Measurements from ENCODE around the gene IGF2BP2. TPM values are rescaled to one million over a fixed set of nuclear protein-coding genes. Genes with fewer than 3 reads are reported as not detected.

The IGF2BP2 gene
- total and polyA plus RNA-seq, 2 donors (not counting 1 experiment from before 2014, with no cell fraction given) = 0.01 TPM; not detected in 1

GRCh38 chr3:185866555-185866954, 41.7 kb upstream of the IGF2BP2 start:
- H3K27me3 Mint-ChIP-seq = peaks cover 19% of the 10 kb centered on the region
- Histone ChIP-seq H3K36me3 (replicated peaks in 1 of 2; ENCODE audit: control extremely low read depth in 1 of 2, control insufficient read depth in 1 of 2, extremely low read depth in 1 of 2, insufficient read depth in 2 of 2, low read length in 1 of 2) (no peaks in the 10 kb centered on the region), H4K20me1 (ENCODE audit: control insufficient read depth, insufficient read depth, low read length, poor library complexity, severe bottlenecking) (no peaks in the 10 kb centered on the region), H3K9me3 (ENCODE audit: control extremely low read depth in 1 of 3, control insufficient read depth in 2 of 3, insufficient read depth in 1 of 3, low read length in 2 of 3) (no peaks in the 10 kb centered on the region), H2AFZ (ENCODE audit: insufficient read depth, low read depth, low read length, poor library complexity, severe bottlenecking) (no peak overlapping the region), H3K4me3 (ENCODE audit: control extremely low read depth in 1 of 5, extremely low read depth in 1 of 5, insufficient read depth in 1 of 5, low read depth in 2 of 5, low read length in 4 of 5) (no peak overlapping the region), H3K79me2 (ENCODE audit: control insufficient read depth, insufficient read depth, low read length) (no peaks in the 10 kb centered on the region), H3K27ac (ENCODE audit: low read length in 2 of 2) (no peak overlapping the region), H3K9ac (ENCODE audit: low read length) (no peak overlapping the region), H3K27me3 (replicated peaks in 1 of 4; ENCODE audit: control extremely low read depth in 1 of 4, control insufficient read depth in 3 of 4, insufficient read depth in 4 of 4, low read length in 3 of 4) (peaks cover 0 to 3% (median 0%) of the 10 kb centered on the region in 4 experiments), H3K4me1 (ENCODE audit: control insufficient read depth in 2 of 2, insufficient read depth in 2 of 2, low read length in 2 of 2) (no peaks in the 10 kb centered on the region), H3K4me2 (replicated peaks; ENCODE audit: low read depth, low read length, poor library complexity, severe bottlenecking) (no peak overlapping the region)
- no peak overlapping the region for H3K27ac Mint-ChIP-seq
- H3K4me3 Mint-ChIP-seq = no peak overlapping the region
- TF ChIP-seq EZH2 (IDR thresholded peaks at IDR 0.05; ENCODE audit: borderline replicate concordance, insufficient read depth, low read depth, low read length, poor library complexity, severe bottlenecking) (no peak), CTCF (IDR thresholded peaks at IDR 0.05) (no peak)
- no CpG with 5 or more reads among the region's 1 CpG for WGBS (ENCODE audit: insufficient coverage)
- ChIA-PET POLR2A (no interaction called here), CTCF (no interaction called here)
- intact Hi-C loops (cut with micrococcal nuclease) = no loop called here
- H3K4me1 Mint-ChIP-seq = no peaks in the 10 kb centered on the region
- H3K9me3 Mint-ChIP-seq (ENCODE audit: insufficient read depth) = no peaks in the 10 kb centered on the region
- DNase-seq (no peak), ATAC-seq (ENCODE audit: low read depth) (no peak)

GRCh38 chr3:185865247-185865646, 40.4 kb upstream of the IGF2BP2 start:
- Histone ChIP-seq H3K9me3 (ENCODE audit: control extremely low read depth in 1 of 3, control insufficient read depth in 2 of 3, insufficient read depth in 1 of 3, low read length in 2 of 3) (no peaks in the 10 kb centered on the region), H4K20me1 (ENCODE audit: control insufficient read depth, insufficient read depth, low read length, poor library complexity, severe bottlenecking) (no peaks in the 10 kb centered on the region), H2AFZ (ENCODE audit: insufficient read depth, low read depth, low read length, poor library complexity, severe bottlenecking) (no peak overlapping the region), H3K4me3 (ENCODE audit: control extremely low read depth in 1 of 5, extremely low read depth in 1 of 5, insufficient read depth in 1 of 5, low read depth in 2 of 5, low read length in 4 of 5) (no peak overlapping the region), H3K79me2 (ENCODE audit: control insufficient read depth, insufficient read depth, low read length) (no peaks in the 10 kb centered on the region), H3K27ac (ENCODE audit: low read length in 2 of 2) (no peak overlapping the region), H3K4me1 (ENCODE audit: control insufficient read depth in 2 of 2, insufficient read depth in 2 of 2, low read length in 2 of 2) (no peaks in the 10 kb centered on the region), H3K4me2 (replicated peaks; ENCODE audit: low read depth, low read length, poor library complexity, severe bottlenecking) (no peak overlapping the region), H3K36me3 (replicated peaks in 1 of 2; ENCODE audit: control extremely low read depth in 1 of 2, control insufficient read depth in 1 of 2, extremely low read depth in 1 of 2, insufficient read depth in 2 of 2, low read length in 1 of 2) (no peaks in the 10 kb centered on the region), H3K9ac (ENCODE audit: low read length) (no peak overlapping the region), H3K27me3 (replicated peaks in 1 of 4; ENCODE audit: control extremely low read depth in 1 of 4, control insufficient read depth in 3 of 4, insufficient read depth in 4 of 4, low read length in 3 of 4) (peaks cover 0 to 3% (median 0%) of the 10 kb centered on the region in 4 experiments)
- intact Hi-C loops (cut with micrococcal nuclease) = no loop called here
- no peak overlapping the region for H3K27ac Mint-ChIP-seq
- ChIA-PET CTCF (no interaction called here), POLR2A (no interaction called here)
- H3K4me1 Mint-ChIP-seq = no peaks in the 10 kb centered on the region
- no peak overlapping the region for H3K4me3 Mint-ChIP-seq
- DNase-seq = no peak
- H3K27me3 Mint-ChIP-seq = peaks cover 19% of the 10 kb centered on the region
- H3K9me3 Mint-ChIP-seq (ENCODE audit: insufficient read depth) = no peaks in the 10 kb centered on the region
- ATAC-seq (ENCODE audit: low read depth) = no peak
- WGBS (ENCODE audit: insufficient coverage) = 100% methylated on average over 1 of the region's 1 CpG
- TF ChIP-seq EZH2 (IDR thresholded peaks at IDR 0.05; ENCODE audit: borderline replicate concordance, insufficient read depth, low read depth, low read length, poor library complexity, severe bottlenecking) (no peak), CTCF (IDR thresholded peaks at IDR 0.05) (no peak)
